ENCODE data around the gene SLC30A10.

SLC30A10 gene

GRCh38 chr1:219885680-219886079 is 42.7 kb downstream of the SLC30A10 start:
- H3K27me3 ChIP-seq = peaks cover 9% of the 10 kb centered on the region; the same call in 1 of the 2 replicates
- H3K36me3 ChIP-seq = no peaks in the 10 kb centered on the region
- no peak for DNase-seq
- H3K9me3 ChIP-seq = no peaks in the 10 kb centered on the region
- TF ChIP-seq CTCF (IDR thresholded peaks at IDR 0.05; ENCODE audit: low read depth, low read length) = no peak
- H3K4me1 ChIP-seq = no peaks in the 10 kb centered on the region
- no peak overlapping the region for H3K4me3 ChIP-seq (ENCODE audit: low read depth, low read length)

GRCh38 chr1:219883400-219884332 is 44.7 kb downstream of the SLC30A10 start:
- Histone ChIP-seq H3K4me3 (ENCODE audit: low read depth, low read length) (no peak overlapping the region), H3K36me3 (no peaks in the 10 kb centered on the region), H3K9me3 (no peaks in the 10 kb centered on the region), H3K27me3 (peaks cover 18% of the 10 kb centered on the region), H3K4me1 (no peaks in the 10 kb centered on the region)
- peak; percentile 27 for DNase-seq
- TF ChIP-seq CTCF (IDR thresholded peaks at IDR 0.05; ENCODE audit: low read depth, low read length) = no peak

- TF ChIP-seq CTCF (IDR thresholded peaks at IDR 0.05; ENCODE audit: low read depth, low read length) = no peak
- Histone ChIP-seq H3K4me3 (ENCODE audit: low read depth, low read length) (no peak overlapping the region), H3K4me1 (no peaks in the 10 kb centered on the region), H3K27me3 (peaks cover 18% of the 10 kb centered on the region), H3K36me3 (no peaks in the 10 kb centered on the region), H3K9me3 (no peaks in the 10 kb centered on the region)
- DNase-seq = no peak
Measured at GRCh38 chr1:219882755-219883154, 45.6 kb downstream of the SLC30A10 start.

GRCh38 chr1:219882096-219882495 is 46.3 kb downstream of the SLC30A10 start:
- no peak for TF ChIP-seq CTCF (IDR thresholded peaks at IDR 0.05; ENCODE audit: low read depth, low read length)
- Histone ChIP-seq H3K4me1 (no peaks in the 10 kb centered on the region), H3K36me3 (no peaks in the 10 kb centered on the region), H3K27me3 (peaks cover 18% of the 10 kb centered on the region), H3K9me3 (no peaks in the 10 kb centered on the region), H3K4me3 (ENCODE audit: low read depth, low read length) (no peak overlapping the region)
- no peak for DNase-seq

- H3K4me1 ChIP-seq = no peaks in the 10 kb centered on the region
- no peak for TF ChIP-seq CTCF (IDR thresholded peaks at IDR 0.05; ENCODE audit: low read depth, low read length)
- no peak for DNase-seq
- peaks cover 12% of the 10 kb centered on the region; the same call in 1 of the 2 replicates for H3K27me3 ChIP-seq
- no peaks in the 10 kb centered on the region for H3K36me3 ChIP-seq
- no peak overlapping the region for H3K4me3 ChIP-seq (ENCODE audit: low read depth, low read length)
- H3K9me3 ChIP-seq = no peaks in the 10 kb centered on the region
Measured at GRCh38 chr1:219880765-219881457, 47.4 kb downstream of the SLC30A10 start.

Measured in BE2C (cell line).